ENCODE data around the gene CMTR2. TPM values are rescaled to one million over a fixed set of nuclear protein-coding genes. Genes with fewer than 3 reads are reported as not detected.

CMTR2 gene
- total RNA-seq, 1 donor from 2014 or later, result 31.4 TPM

GRCh38 chr16:71260995-71261394 lies 28.2 kb downstream of the CMTR2 start:
- no peaks in the 10 kb centered on the region for H3K4me1 Mint-ChIP-seq (ENCODE audit: low read depth)
- H3K36me3 Mint-ChIP-seq (ENCODE audit: insufficient read depth), result no peaks in the 10 kb centered on the region
- H3K27ac Mint-ChIP-seq, result no peak overlapping the region
- H3K27me3 Mint-ChIP-seq, result peaks cover 14% of the 10 kb centered on the region
- H3K9me3 Mint-ChIP-seq (ENCODE audit: low read depth), result no peaks in the 10 kb centered on the region
- no peak for DNase-seq (ENCODE audit: low spot score, unreplicated experiment)
- no peak overlapping the region for H3K4me3 Mint-ChIP-seq (ENCODE audit: low read depth)
- TF ChIP-seq, protein P1, sequence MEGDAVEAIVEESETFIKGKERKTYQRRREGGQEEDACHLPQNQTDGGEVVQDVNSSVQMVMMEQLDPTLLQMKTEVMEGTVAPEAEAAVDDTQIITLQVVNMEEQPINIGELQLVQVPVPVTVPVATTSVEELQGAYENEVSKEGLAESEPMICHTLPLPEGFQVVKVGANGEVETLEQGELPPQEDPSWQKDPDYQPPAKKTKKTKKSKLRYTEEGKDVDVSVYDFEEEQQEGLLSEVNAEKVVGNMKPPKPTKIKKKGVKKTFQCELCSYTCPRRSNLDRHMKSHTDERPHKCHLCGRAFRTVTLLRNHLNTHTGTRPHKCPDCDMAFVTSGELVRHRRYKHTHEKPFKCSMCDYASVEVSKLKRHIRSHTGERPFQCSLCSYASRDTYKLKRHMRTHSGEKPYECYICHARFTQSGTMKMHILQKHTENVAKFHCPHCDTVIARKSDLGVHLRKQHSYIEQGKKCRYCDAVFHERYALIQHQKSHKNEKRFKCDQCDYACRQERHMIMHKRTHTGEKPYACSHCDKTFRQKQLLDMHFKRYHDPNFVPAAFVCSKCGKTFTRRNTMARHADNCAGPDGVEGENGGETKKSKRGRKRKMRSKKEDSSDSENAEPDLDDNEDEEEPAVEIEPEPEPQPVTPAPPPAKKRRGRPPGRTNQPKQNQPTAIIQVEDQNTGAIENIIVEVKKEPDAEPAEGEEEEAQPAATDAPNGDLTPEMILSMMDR (IDR thresholded peaks at IDR 0.05; ENCODE audit: unreplicated experiment), result no peak

DNA sequence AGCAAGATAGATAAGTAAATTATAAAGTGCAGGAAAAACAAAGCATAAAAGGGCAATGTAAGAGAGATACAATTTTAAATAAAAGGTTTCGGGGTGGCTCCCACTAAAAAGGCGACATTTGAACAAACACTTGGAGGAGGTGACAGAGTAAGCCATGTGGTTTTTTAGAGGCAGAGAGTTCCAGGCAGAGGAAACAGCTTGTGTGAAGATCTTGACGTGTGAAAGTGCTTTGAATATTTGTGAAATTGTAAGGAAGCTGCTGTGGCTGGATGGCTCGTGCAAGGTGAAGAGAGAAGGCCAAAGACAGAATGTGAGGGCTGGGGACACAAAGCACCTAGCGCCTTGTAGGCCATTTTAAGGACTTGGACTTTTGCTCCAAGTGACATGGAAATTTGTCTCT lies 30.1 kb downstream of the CMTR2 start:
- H3K36me3 Mint-ChIP-seq (ENCODE audit: insufficient read depth), result no peaks in the 10 kb centered on the region
- TF ChIP-seq, protein P1 (IDR thresholded peaks at IDR 0.05; ENCODE audit: unreplicated experiment), result no peak
- no peak for DNase-seq (ENCODE audit: low spot score, unreplicated experiment)
- H3K9me3 Mint-ChIP-seq (ENCODE audit: low read depth), result no peaks in the 10 kb centered on the region
- peaks cover 14% of the 10 kb centered on the region for H3K27me3 Mint-ChIP-seq
- peaks cover 3% of the 10 kb centered on the region for H3K4me1 Mint-ChIP-seq (ENCODE audit: low read depth)
- H3K27ac Mint-ChIP-seq, result no peak overlapping the region
- H3K4me3 Mint-ChIP-seq (ENCODE audit: low read depth), result no peak overlapping the region

GRCh38 chr16:71258372-71258771 lies 30.8 kb downstream of the CMTR2 start:
- no peak overlapping the region for H3K27ac Mint-ChIP-seq
- TF ChIP-seq, protein P1 (IDR thresholded peaks at IDR 0.05; ENCODE audit: unreplicated experiment), result no peak
- H3K4me3 Mint-ChIP-seq (ENCODE audit: low read depth), result no peak overlapping the region
- H3K4me1 Mint-ChIP-seq (ENCODE audit: low read depth), result peaks cover 3% of the 10 kb centered on the region
- no peaks in the 10 kb centered on the region for H3K36me3 Mint-ChIP-seq (ENCODE audit: insufficient read depth)
- peaks cover 14% of the 10 kb centered on the region for H3K27me3 Mint-ChIP-seq
- DNase-seq (ENCODE audit: low spot score, unreplicated experiment), result no peak
- H3K9me3 Mint-ChIP-seq (ENCODE audit: low read depth), result no peaks in the 10 kb centered on the region

DNA sequence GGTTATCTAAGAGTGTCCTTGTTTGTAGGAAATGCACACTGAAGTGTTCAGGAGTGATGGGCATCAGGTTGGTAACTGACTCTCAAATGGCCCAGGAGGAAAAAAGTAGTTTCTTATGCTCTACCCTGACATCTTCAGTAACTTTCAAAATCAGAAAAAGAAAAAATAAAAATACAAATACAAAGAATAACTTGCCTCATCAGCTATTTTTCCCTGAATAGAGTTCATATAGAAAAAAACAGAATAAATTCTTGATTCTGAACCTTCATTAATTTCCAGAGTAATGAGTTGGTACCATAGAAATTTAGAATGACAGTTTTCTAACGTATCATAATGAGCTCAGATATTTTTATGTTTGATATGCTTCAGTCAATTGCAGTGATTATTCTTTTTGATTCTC lies 31.4 kb downstream of the CMTR2 start:
- TF ChIP-seq, protein P1 (IDR thresholded peaks at IDR 0.05; ENCODE audit: unreplicated experiment), result no peak
- Mint-ChIP-seq H3K27ac (no peak overlapping the region), H3K4me3 (ENCODE audit: low read depth) (no peak overlapping the region), H3K4me1 (ENCODE audit: low read depth) (peaks cover 3% of the 10 kb centered on the region), H3K27me3 (peaks cover 14% of the 10 kb centered on the region), H3K9me3 (ENCODE audit: low read depth) (no peaks in the 10 kb centered on the region), H3K36me3 (ENCODE audit: insufficient read depth) (no peaks in the 10 kb centered on the region)
- DNase-seq (ENCODE audit: low spot score, unreplicated experiment), result no peak

DNA sequence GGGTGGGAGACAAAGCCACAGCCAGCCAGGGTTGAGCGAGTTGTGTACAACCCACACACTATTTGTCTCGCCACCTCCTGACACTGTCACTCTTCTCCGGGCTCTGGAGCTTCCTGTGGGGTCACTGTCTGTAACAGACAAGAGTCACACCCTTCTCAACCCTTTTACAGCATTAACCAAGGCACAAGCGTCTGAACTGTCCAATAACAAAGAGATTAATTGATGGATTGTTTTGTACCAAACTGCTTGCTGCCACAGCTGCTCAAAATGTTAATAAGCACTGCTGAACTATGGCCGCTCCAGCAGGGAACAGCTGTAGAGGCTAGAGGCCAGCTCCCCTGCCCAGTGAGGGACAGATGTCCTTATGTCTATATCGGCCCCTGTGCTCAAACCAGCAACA lies 33.5 kb downstream of the CMTR2 start:
- H3K4me1 Mint-ChIP-seq (ENCODE audit: low read depth), result peaks cover 3% of the 10 kb centered on the region
- H3K9me3 Mint-ChIP-seq (ENCODE audit: low read depth), result no peaks in the 10 kb centered on the region
- TF ChIP-seq, protein P1 (IDR thresholded peaks at IDR 0.05; ENCODE audit: unreplicated experiment), result no peak
- H3K27ac Mint-ChIP-seq, result no peak overlapping the region
- H3K27me3 Mint-ChIP-seq, result peaks cover 8% of the 10 kb centered on the region
- no peak for DNase-seq (ENCODE audit: low spot score, unreplicated experiment)
- H3K4me3 Mint-ChIP-seq (ENCODE audit: low read depth), result no peak overlapping the region
- no peaks in the 10 kb centered on the region for H3K36me3 Mint-ChIP-seq (ENCODE audit: insufficient read depth)
